ENCODE measurements around the gene SNRPB. TPM values are rescaled to one million over a fixed set of nuclear protein-coding genes. Genes with fewer than 3 reads are reported as not detected.

SNRPB gene
- total RNA-seq, 1 experiment from 2014 or later, result 462 TPM

- H3K27ac Mint-ChIP-seq, result no peak overlapping the region; a peak in 2 of 7 replicates
- Histone ChIP-seq H2AK5ac (ENCODE audit: insufficient read length, low read length) (no peak overlapping the region), H3K9me3 (ENCODE audit: control insufficient read depth, low read depth, low read length) (no peaks in the 10 kb centered on the region), H3K56ac (ENCODE audit: insufficient read length, low read depth, low read length) (no peak overlapping the region), H3K23me2 (ENCODE audit: insufficient read length, low read depth, low read length, poor library complexity, severe bottlenecking) (no peaks in the 10 kb centered on the region), H4K91ac (ENCODE audit: insufficient read length, low read depth, low read length) (no peak overlapping the region), H4K5ac (ENCODE audit: insufficient read length, low read depth, low read length) (no peak overlapping the region), H2BK120ac (ENCODE audit: low read depth, low read length, poor library complexity, severe bottlenecking) (no peak overlapping the region), H2BK15ac (ENCODE audit: low read depth, low read length) (no peak overlapping the region), H3K79me1 (ENCODE audit: insufficient read depth, low read depth, low read length, poor library complexity, severe bottlenecking) (peaks cover 1% of the 10 kb centered on the region), H3K4me2 (ENCODE audit: insufficient read depth, insufficient read length, low read length) (no peak overlapping the region), H2AFZ (ENCODE audit: low read length) (no peak overlapping the region), H3K79me2 (ENCODE audit: insufficient read depth, low read length) (no peaks in the 10 kb centered on the region), H2BK5ac (ENCODE audit: insufficient read length, low read length) (no peak overlapping the region), H3K27ac (ENCODE audit: insufficient read length, low read depth, low read length) (no peak overlapping the region), H3K27me3 (ENCODE audit: insufficient read depth, low read length) (no peaks in the 10 kb centered on the region), H3T11ph (ENCODE audit: low read length) (no peak overlapping the region), H2BK20ac (ENCODE audit: low read depth, low read length, poor library complexity, severe bottlenecking) (no peak overlapping the region), H4K20me1 (ENCODE audit: control insufficient read depth, insufficient read depth, insufficient read length) (no peaks in the 10 kb centered on the region), H3K14ac (ENCODE audit: insufficient read depth, low read length) (no peak overlapping the region), H2BK12ac (ENCODE audit: insufficient read length, low read depth, low read length) (no peak overlapping the region), H4K8ac (replicated peaks; ENCODE audit: insufficient read length, low read depth, low read length) (no peak overlapping the region), H3K18ac (ENCODE audit: insufficient read length, low read depth, low read length) (no peak overlapping the region), H3K4me1 (ENCODE audit: insufficient read depth, low read length) (no peaks in the 10 kb centered on the region), H3K4ac (ENCODE audit: low read depth, low read length) (no peak overlapping the region), H3K23ac (ENCODE audit: insufficient read length, low read depth, low read length) (no peak overlapping the region), H3K9ac (ENCODE audit: extremely low read depth, insufficient read length, low read length) (no peak overlapping the region)
- no peaks in the 10 kb centered on the region for H3K4me1 Mint-ChIP-seq
- peaks cover 40 to 55% (median 49%) of the 10 kb centered on the region in 3 experiments for H3K36me3 Mint-ChIP-seq (ENCODE audit: insufficient read depth in 1 of 3, low read depth in 3 of 3)
- H3K4me3 Mint-ChIP-seq, result no peak overlapping the region
- DNase-seq, result no peak
- peaks cover 1% of the 10 kb centered on the region; the same call in 1 of the 2 replicates for H3K27me3 Mint-ChIP-seq (ENCODE audit: low read depth)
- no CpG with 5 or more reads among the region's 3 CpGs for WGBS (ENCODE audit: extremely low coverage, insufficient read length, low lambda C conversion rate)
- H3K9me3 Mint-ChIP-seq, result no peaks in the 10 kb centered on the region
- TF ChIP-seq CTCF (conservative IDR thresholded peaks at IDR 0.05), result no peak
These were observed 11.6 kb downstream of the SNRPB start for GRCh38 chr20:2458919-2459499.
